Activated T-helper 2 cell treated with anti-CD3 and anti-CD28 coated beads, Interferon-gamma antibody, Interleukin-2, Interleukin-4, amounts not matched to agents 10 μg/mL and 5 μg/mL and 100 μg/mL, durations not matched to agents 14 hours and 24 hours and 36 hours (primary cell): ENCODE data around the gene DAAM2. TPM values are rescaled to one million over a fixed set of nuclear protein-coding genes. Genes with fewer than 3 reads are reported as not detected.

Source experiments
- DNase-seq: peaks from one replicate; pipeline ENCODE4 v3.0.0; 2021; ENCODE audit warnings: low spot score
- H3K27ac Mint-ChIP-seq: one replicate; pipeline ENCODE4 v1.8.0; 2021; ENCODE audit warnings: mixed read lengths
- H3K27me3 Mint-ChIP-seq: one replicate; pipeline ENCODE4 v1.8.0; 2021; ENCODE audit warnings: low read depth, mixed read lengths
- H3K36me3 Mint-ChIP-seq: one replicate; pipeline ENCODE4 v1.8.0; 2021; ENCODE audit warnings: low read depth, mixed read lengths
- H3K4me1 Mint-ChIP-seq: one replicate; pipeline ENCODE4 v1.8.0; 2021; ENCODE audit warnings: low read depth, mixed read lengths
- H3K4me3 Mint-ChIP-seq: one replicate; pipeline ENCODE4 v1.8.0; 2021; ENCODE audit warnings: low read depth, mild to moderate bottlenecking, moderate library complexity, mixed read lengths
- H3K9me3 Mint-ChIP-seq: one replicate; pipeline ENCODE4 v1.8.0; 2021; ENCODE audit warnings: mixed read lengths
- intact Hi-C: fragments of 100-400 bp; cut with micrococcal nuclease; formaldehyde crosslinking; loops from one replicate; pipeline ENCODE4 v1.15.1; 2023
- total RNA-seq: library from RNA; stranded (reverse); gene quantifications from 2 replicates; pipeline ENCODE4 v1.2.3, GENCODE V29; 2022

Gene DAAM2
- total RNA-seq, 1 donor from 2014 or later: not detected

DNA sequence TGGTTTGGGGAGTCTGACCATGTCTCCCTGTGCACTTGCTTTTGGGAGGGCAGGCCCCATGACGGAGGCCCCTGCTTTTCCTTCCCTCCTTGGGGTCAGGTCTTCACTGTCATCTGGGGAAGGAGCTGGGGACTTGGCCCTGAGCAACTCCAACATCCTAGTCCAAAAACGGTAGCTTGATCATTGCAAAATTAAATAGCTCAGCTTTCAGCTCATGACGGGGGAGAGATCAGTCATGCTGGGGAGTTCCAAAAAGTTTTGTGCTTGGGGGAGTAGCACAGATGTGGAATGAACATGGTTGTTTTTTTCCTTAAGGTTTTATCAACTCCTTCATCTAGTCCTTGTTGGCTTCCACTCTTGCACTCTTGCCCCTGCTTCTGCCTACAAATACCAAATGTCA is 81.3 kb downstream of the DAAM2 start:
- Mint-ChIP-seq H3K4me3 (no peak overlapping the region), H3K36me3 (no peaks in the 10 kb centered on the region), H3K9me3 (no peaks in the 10 kb centered on the region), H3K27me3 (peaks cover 2% of the 10 kb centered on the region), H3K27ac (no peak overlapping the region), H3K4me1 (no peaks in the 10 kb centered on the region)
- no peak for DNase-seq
- intact Hi-C loops: no loop called here

DNA sequence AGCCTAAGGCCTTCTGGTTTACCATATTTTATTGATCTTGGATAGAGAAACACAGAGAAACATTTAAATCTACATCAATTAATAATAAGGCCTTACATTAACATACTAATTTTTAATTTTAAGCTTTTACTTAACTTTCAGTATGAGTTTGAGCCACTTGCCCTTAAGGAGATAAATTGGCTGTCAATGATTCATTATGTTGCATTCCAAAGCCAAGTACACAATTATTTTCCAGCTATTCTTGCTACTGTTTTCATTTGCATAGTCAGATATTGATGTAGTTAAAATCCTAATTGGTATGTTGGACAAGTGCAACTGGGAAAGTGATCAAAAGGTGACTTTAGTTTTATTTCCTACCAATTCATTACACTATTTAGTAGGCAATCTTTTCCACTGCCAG is 83.9 kb downstream of the DAAM2 start:
- H3K9me3 Mint-ChIP-seq: no peaks in the 10 kb centered on the region

DNA sequence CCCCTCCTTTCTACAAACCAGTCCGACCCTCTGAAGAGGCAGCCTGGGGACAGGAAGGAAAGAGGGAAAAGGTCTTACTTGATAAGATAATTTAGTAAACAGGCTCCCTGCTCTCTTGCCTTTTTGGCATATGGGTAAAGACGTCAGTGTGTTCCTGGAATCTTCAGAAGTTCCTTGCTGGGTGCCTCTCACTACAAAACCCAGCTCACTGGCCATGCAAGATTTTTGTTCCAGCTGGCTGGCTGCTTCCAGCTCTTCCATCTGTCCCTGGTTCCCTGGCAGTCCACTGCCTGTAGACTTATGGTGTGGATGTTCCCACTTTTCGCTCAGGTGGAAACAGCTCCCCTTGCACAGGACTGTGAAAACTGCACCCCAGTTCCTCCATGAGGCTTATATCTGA is 84.7 kb downstream of the DAAM2 start:
- Mint-ChIP-seq H3K4me1 (no peaks in the 10 kb centered on the region), H3K27me3 (peaks cover 2% of the 10 kb centered on the region), H3K27ac (no peak overlapping the region), H3K36me3 (no peaks in the 10 kb centered on the region), H3K9me3 (no peaks in the 10 kb centered on the region), H3K4me3 (no peak overlapping the region)
- no peak for DNase-seq
- intact Hi-C loops: no loop called here

More for the DNA sequence above, 83.9 kb downstream of the DAAM2 start:
- no peak overlapping the region for H3K27ac Mint-ChIP-seq
- H3K4me1 Mint-ChIP-seq: no peaks in the 10 kb centered on the region
- no peak overlapping the region for H3K4me3 Mint-ChIP-seq
- peaks cover 2% of the 10 kb centered on the region for H3K27me3 Mint-ChIP-seq
- no peaks in the 10 kb centered on the region for H3K36me3 Mint-ChIP-seq
- intact Hi-C loops: no loop called here
- DNase-seq: no peak

DNA sequence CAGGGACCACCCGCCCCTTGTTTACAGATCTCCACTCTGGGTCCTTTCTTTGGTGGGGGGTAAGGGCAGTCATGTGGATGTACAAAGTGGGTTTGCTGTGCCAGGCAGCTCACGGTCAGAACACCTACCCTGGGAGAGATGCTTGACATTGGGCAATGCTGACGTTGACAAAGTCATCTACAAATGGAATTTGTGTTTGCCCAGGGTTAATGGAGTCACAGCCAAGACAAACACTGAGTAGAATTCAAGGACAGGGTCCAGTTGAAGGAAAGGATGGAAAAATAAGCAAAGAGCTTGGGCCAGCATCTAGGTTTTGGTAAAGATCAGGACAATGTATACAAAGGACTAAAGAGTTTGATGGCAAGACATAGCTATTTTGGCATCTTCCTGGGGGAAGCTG is 87.4 kb downstream of the DAAM2 start:
- Mint-ChIP-seq H3K4me3 (no peak overlapping the region), H3K4me1 (no peaks in the 10 kb centered on the region), H3K36me3 (no peaks in the 10 kb centered on the region), H3K27ac (no peak overlapping the region), H3K27me3 (peaks cover 2% of the 10 kb centered on the region), H3K9me3 (no peaks in the 10 kb centered on the region)
- no peak for DNase-seq
- intact Hi-C loops: no loop called here

DNA sequence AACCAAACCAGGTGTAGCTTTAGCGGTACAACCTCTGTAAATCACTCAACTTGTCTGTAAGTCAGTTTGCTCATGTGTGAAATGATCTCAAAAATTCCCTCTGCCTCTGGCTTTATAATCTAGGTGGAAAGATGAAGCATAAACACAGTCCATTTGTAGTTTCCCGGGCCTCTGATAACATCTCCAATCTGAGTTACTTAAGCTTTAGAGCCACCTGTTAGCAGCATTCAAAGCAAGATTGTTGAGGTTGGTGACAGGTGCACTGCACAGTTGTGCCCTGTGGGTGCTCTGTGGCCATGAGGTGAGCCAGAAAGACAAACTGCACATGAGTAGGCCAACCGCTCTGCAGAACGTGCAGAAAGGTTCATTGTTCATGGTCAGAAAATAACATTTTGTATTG is 88.4 kb downstream of the DAAM2 start:
- no peaks in the 10 kb centered on the region for H3K4me1 Mint-ChIP-seq
- H3K36me3 Mint-ChIP-seq: no peaks in the 10 kb centered on the region
- intact Hi-C loops: no loop called here
- no peak overlapping the region for H3K27ac Mint-ChIP-seq
- no peak for DNase-seq
- H3K27me3 Mint-ChIP-seq: no peaks in the 10 kb centered on the region
- no peaks in the 10 kb centered on the region for H3K9me3 Mint-ChIP-seq
- H3K4me3 Mint-ChIP-seq: no peak overlapping the region

DNA sequence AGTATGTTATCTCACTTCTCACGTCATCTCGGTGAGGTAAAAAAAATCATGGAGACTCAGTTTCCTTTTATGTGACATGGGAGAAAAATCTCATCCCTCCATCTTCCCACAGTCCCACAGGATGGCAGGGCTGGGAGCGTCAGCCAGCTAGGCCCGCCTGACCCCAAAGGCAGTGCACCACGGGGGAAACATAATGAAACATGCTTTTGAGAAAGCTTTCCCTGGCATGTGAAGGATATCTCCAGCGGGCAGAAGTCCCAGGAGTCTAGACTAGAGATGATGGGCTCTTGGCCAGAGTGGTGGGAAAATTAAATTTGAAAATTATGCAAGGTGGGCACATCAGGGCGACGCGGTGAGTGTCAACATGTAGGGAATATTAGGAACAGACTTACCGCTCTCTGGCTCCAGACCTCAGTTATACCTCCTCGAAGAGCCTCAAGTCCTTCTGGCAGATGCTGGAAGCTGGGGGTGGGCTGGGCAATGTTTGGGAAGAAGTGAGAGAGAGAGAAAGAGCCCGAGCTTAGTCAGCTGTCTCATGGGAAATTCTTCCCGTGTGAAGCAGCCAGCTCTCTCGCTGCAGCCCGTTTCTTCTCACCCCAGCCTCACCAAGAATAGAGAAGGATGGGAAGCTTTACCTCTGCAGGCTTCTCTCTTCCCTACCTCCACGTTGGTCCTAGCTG is 89.8 kb downstream of the DAAM2 start:
- Mint-ChIP-seq H3K27ac (no peak overlapping the region), H3K9me3 (no peaks in the 10 kb centered on the region), H3K4me3 (no peak overlapping the region), H3K27me3 (no peaks in the 10 kb centered on the region), H3K36me3 (no peaks in the 10 kb centered on the region), H3K4me1 (no peaks in the 10 kb centered on the region)
- intact Hi-C loops: no loop called here
- DNase-seq: no peak

DNA sequence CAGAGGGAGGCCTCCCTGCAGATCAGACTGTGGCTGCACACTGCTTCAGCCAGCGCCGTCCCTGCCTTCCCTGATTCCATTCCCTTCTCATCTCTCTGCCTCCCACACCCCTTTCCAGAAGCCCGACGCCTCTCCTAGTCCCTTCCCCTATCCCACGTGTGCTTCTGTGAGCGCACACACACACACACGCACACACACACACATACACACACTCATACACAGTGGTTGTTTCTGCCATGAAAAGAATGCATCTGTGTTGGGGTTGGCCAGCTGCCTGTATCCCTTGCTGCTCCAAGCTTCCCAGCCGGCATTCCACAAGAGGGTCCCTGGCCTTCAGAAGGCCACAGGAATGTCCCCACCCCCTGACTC is 90.3 kb downstream of the DAAM2 start:
- Mint-ChIP-seq H3K4me1 (no peaks in the 10 kb centered on the region), H3K27ac (no peak overlapping the region), H3K9me3 (no peaks in the 10 kb centered on the region), H3K27me3 (no peaks in the 10 kb centered on the region), H3K36me3 (no peaks in the 10 kb centered on the region), H3K4me3 (no peak overlapping the region)
- intact Hi-C loops: no loop called here
- DNase-seq: no peak

DNA sequence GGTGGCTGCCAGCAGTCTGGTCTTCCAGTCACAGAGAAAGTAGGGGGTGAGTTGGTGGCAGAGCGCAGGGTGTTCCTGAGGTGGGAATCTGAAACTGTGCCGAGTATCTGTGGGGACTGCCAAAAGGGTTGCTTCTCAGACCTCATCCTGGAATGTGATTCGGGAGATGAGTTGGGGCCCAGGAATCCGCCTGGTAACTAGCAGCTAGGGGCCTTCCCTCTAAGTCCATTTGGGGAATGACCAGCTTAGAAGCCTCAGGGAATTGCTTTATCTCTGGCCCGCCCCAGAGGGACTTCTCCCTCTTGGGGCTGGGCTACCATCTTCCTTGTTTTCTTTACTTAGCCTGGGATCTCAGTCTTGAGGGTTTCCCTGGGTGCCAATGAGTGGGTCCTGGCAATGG is 92.5 kb downstream of the DAAM2 start:
- no peaks in the 10 kb centered on the region for H3K4me1 Mint-ChIP-seq
- H3K27me3 Mint-ChIP-seq: peaks cover 3% of the 10 kb centered on the region

DNA sequence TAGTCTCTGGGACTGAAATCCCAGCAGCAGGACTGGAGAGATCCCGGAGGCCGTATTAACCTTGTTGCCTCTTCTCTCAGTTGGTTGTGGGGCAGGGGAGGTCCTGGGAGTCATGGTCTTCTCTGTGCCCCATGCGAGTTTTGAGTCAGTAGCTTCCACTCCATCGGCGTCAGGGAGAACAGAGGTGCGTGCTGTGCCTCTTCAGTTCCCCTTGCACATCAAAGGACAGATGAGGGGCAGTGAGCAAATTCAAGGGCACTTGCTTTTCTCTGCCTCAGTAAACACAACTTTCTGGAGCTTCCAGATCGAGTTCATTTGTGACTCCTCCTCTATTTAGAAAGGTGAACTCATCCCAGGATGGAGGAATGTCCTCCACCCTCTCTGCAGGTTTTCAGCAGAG is 93.5 kb downstream of the DAAM2 start:
- H3K27me3 Mint-ChIP-seq: peaks cover 4% of the 10 kb centered on the region
- H3K4me1 Mint-ChIP-seq: no peaks in the 10 kb centered on the region
- no peak overlapping the region for H3K27ac Mint-ChIP-seq
- H3K9me3 Mint-ChIP-seq: no peaks in the 10 kb centered on the region
- no peaks in the 10 kb centered on the region for H3K36me3 Mint-ChIP-seq
- DNase-seq: no peak
- intact Hi-C loops: no loop called here
- H3K4me3 Mint-ChIP-seq: no peak overlapping the region

More for the DNA sequence above, 92.5 kb downstream of the DAAM2 start:
- H3K36me3 Mint-ChIP-seq: no peaks in the 10 kb centered on the region
- H3K27ac Mint-ChIP-seq: no peak overlapping the region
- H3K4me3 Mint-ChIP-seq: no peak overlapping the region
- no peak for DNase-seq
- no peaks in the 10 kb centered on the region for H3K9me3 Mint-ChIP-seq
- intact Hi-C loops: no loop called here

DNA sequence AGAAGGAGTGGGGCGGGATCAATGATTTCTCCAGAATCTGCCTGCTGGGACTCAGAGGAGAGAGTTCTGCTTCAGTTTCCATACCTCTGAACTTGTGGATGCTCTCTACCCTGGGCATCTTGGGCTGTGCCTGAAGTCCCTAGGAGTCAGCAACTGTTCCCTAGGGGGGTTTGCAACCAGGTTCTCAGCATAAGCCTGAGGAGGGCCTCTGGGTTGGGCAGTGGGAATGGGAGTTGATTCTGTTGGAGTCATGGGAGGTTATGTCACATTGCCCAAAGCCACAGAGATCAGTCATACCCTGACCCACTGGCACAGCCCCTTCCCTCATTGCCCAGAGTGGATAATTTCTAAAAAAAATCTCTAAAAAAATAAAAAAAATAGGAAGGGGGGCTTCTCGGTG is 94.7 kb downstream of the DAAM2 start:
- DNase-seq: no peak
- Mint-ChIP-seq H3K9me3 (no peaks in the 10 kb centered on the region), H3K4me1 (no peaks in the 10 kb centered on the region), H3K36me3 (no peaks in the 10 kb centered on the region), H3K27ac (no peak overlapping the region), H3K27me3 (peaks cover 4% of the 10 kb centered on the region), H3K4me3 (no peak overlapping the region)
- intact Hi-C loops: no loop called here

DNA sequence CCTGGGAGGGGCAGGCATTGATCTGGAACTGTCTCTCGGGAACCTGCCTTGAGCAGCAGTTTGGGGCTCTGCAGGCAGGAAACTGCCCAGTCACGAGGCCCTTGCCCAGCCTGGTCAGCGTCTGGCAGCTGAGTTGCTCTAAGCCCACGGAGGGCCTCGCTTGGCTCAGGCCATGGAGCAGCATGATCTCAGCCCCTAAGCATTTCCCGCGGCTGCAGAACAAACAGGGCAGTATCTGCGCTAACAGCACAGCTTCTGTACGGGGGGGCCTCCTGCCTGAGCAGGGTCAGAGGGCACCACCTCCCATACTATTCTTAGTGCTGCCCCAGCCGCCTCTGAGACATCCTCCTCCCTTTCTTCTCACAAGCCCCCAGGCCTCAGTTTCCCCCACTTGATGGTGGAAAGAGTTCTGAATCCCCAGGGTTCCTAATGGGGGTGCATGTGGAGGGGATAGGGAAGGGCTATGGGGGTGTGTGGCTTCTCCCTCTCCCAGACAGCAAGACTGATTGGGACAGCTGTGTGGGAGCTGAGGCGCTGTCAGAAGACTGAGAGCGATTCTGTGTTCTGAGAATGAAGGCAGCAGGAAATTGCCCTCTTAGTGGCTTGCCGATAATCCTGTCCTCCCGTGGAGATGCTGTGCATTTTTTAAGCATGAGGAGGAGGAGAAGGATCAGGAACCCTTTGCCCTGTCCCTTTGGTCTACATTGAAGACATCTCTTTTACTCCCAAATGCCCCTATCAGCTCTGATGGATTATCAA is 95.7 kb downstream of the DAAM2 start:
- Mint-ChIP-seq H3K4me1 (no peaks in the 10 kb centered on the region), H3K27me3 (peaks cover 4% of the 10 kb centered on the region), H3K9me3 (no peaks in the 10 kb centered on the region), H3K36me3 (no peaks in the 10 kb centered on the region), H3K27ac (no peak overlapping the region), H3K4me3 (no peak overlapping the region)
- intact Hi-C loops: no loop called here
- DNase-seq: no peak

DNA sequence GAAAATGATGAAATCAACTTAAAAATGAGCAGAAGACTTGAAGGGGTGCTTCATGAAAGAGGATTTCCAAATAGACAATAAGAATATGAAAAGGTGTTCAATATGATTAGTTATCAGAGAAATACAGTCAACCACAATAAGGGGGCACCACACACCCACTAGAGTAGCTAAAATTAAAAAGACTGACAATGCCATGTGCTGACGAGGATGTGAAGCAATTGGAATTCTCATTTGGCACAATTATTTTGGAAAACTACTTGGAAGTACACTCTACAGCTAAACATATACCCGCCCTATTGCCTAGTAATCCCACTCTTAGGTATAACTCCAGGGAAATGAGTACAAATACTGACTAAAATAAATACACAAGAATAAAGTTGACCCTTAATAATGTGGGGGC is 97.1 kb downstream of the DAAM2 start:
- Mint-ChIP-seq H3K27ac (no peak overlapping the region), H3K4me1 (no peaks in the 10 kb centered on the region), H3K27me3 (peaks cover 4% of the 10 kb centered on the region), H3K36me3 (no peaks in the 10 kb centered on the region), H3K4me3 (no peak overlapping the region), H3K9me3 (no peaks in the 10 kb centered on the region)
- intact Hi-C loops: no loop called here
- DNase-seq: no peak

DNA sequence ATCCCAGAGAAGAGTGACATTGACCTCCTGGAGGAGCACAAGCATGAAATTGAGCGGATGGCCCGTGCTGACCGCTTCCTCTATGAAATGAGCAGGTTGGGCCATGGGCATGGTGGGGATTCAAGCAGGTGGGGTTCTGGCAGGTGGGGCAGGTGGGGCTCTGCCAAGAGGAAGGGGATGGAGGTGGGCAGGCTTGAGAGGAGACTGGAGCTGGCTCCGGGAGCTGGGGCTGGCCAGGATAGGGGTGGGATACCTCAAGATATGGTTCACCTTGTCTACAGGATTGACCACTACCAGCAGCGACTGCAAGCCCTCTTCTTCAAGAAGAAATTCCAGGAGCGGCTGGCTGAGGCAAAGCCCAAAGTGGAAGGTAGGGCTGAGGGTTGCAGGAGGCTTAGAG is 99.2 kb downstream of the DAAM2 start:
- no peak for DNase-seq
- H3K4me3 Mint-ChIP-seq: no peak overlapping the region
- no peak overlapping the region for H3K27ac Mint-ChIP-seq
- intact Hi-C loops: no loop called here
- H3K9me3 Mint-ChIP-seq: no peaks in the 10 kb centered on the region
- H3K36me3 Mint-ChIP-seq: no peaks in the 10 kb centered on the region
- H3K27me3 Mint-ChIP-seq: peaks cover 4% of the 10 kb centered on the region
- H3K4me1 Mint-ChIP-seq: no peaks in the 10 kb centered on the region
